Keratinocyte (primary cell): ENCODE measurements around the gene SMARCAL1. TPM values are rescaled to one million over a fixed set of nuclear protein-coding genes. Genes with fewer than 3 reads are reported as not detected.

Source experiments
- DNase-seq: peaks from one replicate; pipeline ENCODE4 v3.0.0-alpha.2; 2011; ENCODE audit warnings: low read depth, missing footprints, low spot score
- FAIRE-seq: peaks from 2 replicates; lab custom pipeline; 2011; peaks lifted over from hg19 to GRCh38; lab: Jason Lieb, UNC
- H2AFZ ChIP-seq: 2 replicates; pipeline ENCODE4 v1.6.0; 2012; ENCODE audit warnings: low read length, control low read depth, inconsistent platforms; ENCODE audit not compliant: control insufficient read depth
- H3K27ac ChIP-seq: 2 replicates; pipeline ENCODE4 v1.5.1; 2011; ENCODE audit warnings: low read length; ENCODE audit not compliant: control insufficient read depth, insufficient read depth
- H3K27me3 ChIP-seq: 3 replicates; pipeline ENCODE4 v1.6.0; 2011; ENCODE audit warnings: low read length; ENCODE audit not compliant: control insufficient read depth, insufficient read depth; ENCODE audit errors: extremely low read depth
- H3K36me3 ChIP-seq, 2 experiments: 2 replicates in 1 of 2; 3 replicates in 1 of 2; pipeline ENCODE4 v1.5.1; 2011; ENCODE audit warnings: low read length in 2 of 2, mild to moderate bottlenecking in 1 of 2; ENCODE audit not compliant: control insufficient read depth in 2 of 2, insufficient read depth in 2 of 2; ENCODE audit errors: extremely low read depth in 1 of 2
- H3K4me1 ChIP-seq: 3 replicates; pipeline ENCODE4 v1.5.1; 2011; ENCODE audit warnings: low read length; ENCODE audit not compliant: control insufficient read depth, insufficient read depth; ENCODE audit errors: extremely low read depth
- H3K4me2 ChIP-seq: 3 replicates; pipeline ENCODE4 v1.6.0; 2011; ENCODE audit warnings: low read depth, low read length; ENCODE audit not compliant: control insufficient read depth, insufficient read depth; ENCODE audit errors: extremely low read depth
- H3K4me3 ChIP-seq, 3 experiments: fragments of 200-600 bp in 1 of 3; sonication (generic) in 1 of 3; 2 replicates in 2 of 3; 3 replicates in 1 of 3; pipeline ENCODE4 v1.5.1; 2011 to 2016; ENCODE audit warnings: low read length in 3 of 3, mild to moderate bottlenecking in 3 of 3, control low read depth in 2 of 3, inconsistent platforms in 1 of 3, low read depth in 1 of 3, mixed read lengths in 1 of 3, mixed run types in 1 of 3, moderate library complexity in 1 of 3; ENCODE audit not compliant: control insufficient read depth in 2 of 3, insufficient read depth in 2 of 3; ENCODE audit errors: extremely low read depth in 1 of 3
- H3K79me2 ChIP-seq: 2 replicates; pipeline ENCODE4 v1.6.0; 2012; ENCODE audit warnings: low read length; ENCODE audit not compliant: control insufficient read depth, insufficient read depth
- H3K9ac ChIP-seq: 3 replicates; pipeline ENCODE4 v1.6.0; 2011; ENCODE audit warnings: low read length; ENCODE audit not compliant: control insufficient read depth, insufficient read depth; ENCODE audit errors: extremely low read depth
- H3K9me1 ChIP-seq: 3 replicates; pipeline ENCODE4 v1.6.0; 2011; ENCODE audit warnings: low read length; ENCODE audit not compliant: control insufficient read depth, insufficient read depth; ENCODE audit errors: extremely low read depth
- H3K9me3 ChIP-seq: 2 replicates; pipeline ENCODE4 v1.5.1; 2012; ENCODE audit warnings: low read depth, low read length; ENCODE audit not compliant: control insufficient read depth
- H4K20me1 ChIP-seq: 3 replicates; pipeline ENCODE4 v1.6.0; 2011; ENCODE audit warnings: low read length; ENCODE audit not compliant: control insufficient read depth, insufficient read depth; ENCODE audit errors: extremely low read depth
- CTCF ChIP-seq, 3 experiments: IDR thresholded peaks in 1 of 3; conservative IDR thresholded peaks in 1 of 3; optimal IDR thresholded peaks in 1 of 3; 2 replicates in 2 of 3; 3 replicates in 1 of 3; pipeline versions ENCODE3 to v1.5.1; 2011; ENCODE audit warnings: low read length in 3 of 3, mild to moderate bottlenecking in 3 of 3, moderate library complexity in 2 of 3, control low read depth in 1 of 3, inconsistent platforms in 1 of 3; ENCODE audit not compliant: insufficient read depth in 2 of 3; ENCODE audit errors: extremely low read depth in 1 of 3
- EZH2 ChIP-seq: IDR thresholded peaks from one replicate; pipeline ENCODE4 v1.6.1; 2012; ENCODE audit warnings: inconsistent platforms, mild to moderate bottlenecking, low read length, moderate library complexity
- dilution Hi-C: fragments of 300-500 bp; cut with MboI; formaldehyde crosslinking; loops from one replicate; pipeline ENCODE4 v1.7.0; 2020; ENCODE audit warnings: low sequenced_read_pairs; ENCODE audit not compliant: extremely low pct_ligation_motif_present
- polyA plus RNA-seq, 5 experiments: library from polyadenylated mRNA; depleted of rRNA in 3 of 5; stranded (reverse) in 3 of 5; stranded (forward) in 1 of 5; unstranded in 1 of 5; fragments of >200 nt; gene quantifications; 1 replicate in 1 of 5; 2 replicates in 3 of 5; 3 replicates in 1 of 5; pipeline versions ENCODE4 v1.2.1 to v1.2.3, GENCODE V29; 2011 to 2012; ENCODE audit warnings: missing spikeins in 2 of 5, low read depth in 1 of 5, low replicate concordance in 1 of 5

The SMARCAL1 gene
- polyA plus RNA-seq, 1 donor (not counting 4 experiments of a cell fraction or from before 2014, with no cell fraction given): 26.3 TPM

- H3K4me1 ChIP-seq: peaks cover 18% of the 10 kb centered on the region
- H3K4me2 ChIP-seq: no peak overlapping the region
- peaks cover 41% of the 10 kb centered on the region for H3K79me2 ChIP-seq
- H3K36me3 ChIP-seq: peaks cover 28 to 59% of the 10 kb centered on the region in 2 experiments
- no peak overlapping the region for H3K4me3 ChIP-seq
- FAIRE-seq: no peak
- no peak for DNase-seq
- no peak overlapping the region for H2AFZ ChIP-seq
- dilution Hi-C loops: no loop called here
- no peak for TF ChIP-seq EZH2
- TF ChIP-seq CTCF (optimal IDR thresholded peaks at IDR 0.05 in 1 of 3, IDR thresholded peaks at IDR 0.05 in 1 of 3, conservative IDR thresholded peaks at IDR 0.05 in 1 of 3; ENCODE audit: extremely low read depth in 1 of 3, insufficient read depth in 2 of 3, low read length in 3 of 3): no peak
- no peak overlapping the region for H3K27ac ChIP-seq
- peaks cover 26% of the 10 kb centered on the region for H4K20me1 ChIP-seq
- no peaks in the 10 kb centered on the region for H3K9me3 ChIP-seq
- H3K9ac ChIP-seq: no peak overlapping the region
- no peaks in the 10 kb centered on the region for H3K27me3 ChIP-seq
- H3K9me1 ChIP-seq: no peaks in the 10 kb centered on the region
Measured at GRCh38 chr2:216504376-216504762, 92.1 kb downstream of the SMARCAL1 start.

GRCh38 chr2:216505133-216506106 is 93.1 kb downstream of the SMARCAL1 start:
- no peak for DNase-seq
- H3K27me3 ChIP-seq: no peaks in the 10 kb centered on the region
- dilution Hi-C loops: no loop called here
- peaks cover 30% of the 10 kb centered on the region for H3K79me2 ChIP-seq
- peaks cover 12% of the 10 kb centered on the region for H3K4me1 ChIP-seq
- H3K27ac ChIP-seq: no peak overlapping the region
- peaks cover 20 to 48% of the 10 kb centered on the region in 2 experiments for H3K36me3 ChIP-seq
- peaks cover 20% of the 10 kb centered on the region for H4K20me1 ChIP-seq
- no peak overlapping the region for H3K4me3 ChIP-seq
- H3K9ac ChIP-seq: no peak overlapping the region
- no peak overlapping the region for H3K4me2 ChIP-seq
- no peak overlapping the region for H2AFZ ChIP-seq
- H3K9me3 ChIP-seq: no peaks in the 10 kb centered on the region
- FAIRE-seq: no peak
- TF ChIP-seq CTCF (optimal IDR thresholded peaks at IDR 0.05 in 1 of 3, IDR thresholded peaks at IDR 0.05 in 1 of 3, conservative IDR thresholded peaks at IDR 0.05 in 1 of 3; ENCODE audit: extremely low read depth in 1 of 3, insufficient read depth in 2 of 3, low read length in 3 of 3): no peak
- TF ChIP-seq EZH2: no peak
- no peaks in the 10 kb centered on the region for H3K9me1 ChIP-seq
